ENCODE data around the gene MYH16.
"Not testable (repeated sequence)": the region's sequence is repeated elsewhere in the genome, so short reads cannot be mapped to it uniquely, and the experiment has no call there.

The MYH16 gene

DNA sequence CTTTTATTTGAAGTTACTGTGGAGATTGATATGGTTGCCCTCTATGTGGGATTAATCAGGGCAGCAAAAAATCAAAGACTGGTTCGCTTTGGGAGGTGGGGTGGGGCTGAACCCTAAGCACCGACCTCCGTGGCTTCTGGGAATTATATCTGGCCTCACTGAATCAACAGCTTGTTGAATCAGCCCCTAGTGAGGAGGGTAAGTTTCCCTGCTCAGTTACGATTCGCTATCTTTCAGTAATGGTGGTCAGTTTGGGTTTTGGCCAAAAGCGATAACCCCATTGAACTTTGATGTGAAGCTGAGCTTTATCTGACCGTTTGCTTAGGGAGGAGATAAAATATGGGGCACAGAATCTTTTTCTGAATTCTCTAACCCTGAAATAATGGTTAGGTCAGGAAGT is 36.5 kb downstream of the MYH16 start:
- no peak for DNase-seq

DNA sequence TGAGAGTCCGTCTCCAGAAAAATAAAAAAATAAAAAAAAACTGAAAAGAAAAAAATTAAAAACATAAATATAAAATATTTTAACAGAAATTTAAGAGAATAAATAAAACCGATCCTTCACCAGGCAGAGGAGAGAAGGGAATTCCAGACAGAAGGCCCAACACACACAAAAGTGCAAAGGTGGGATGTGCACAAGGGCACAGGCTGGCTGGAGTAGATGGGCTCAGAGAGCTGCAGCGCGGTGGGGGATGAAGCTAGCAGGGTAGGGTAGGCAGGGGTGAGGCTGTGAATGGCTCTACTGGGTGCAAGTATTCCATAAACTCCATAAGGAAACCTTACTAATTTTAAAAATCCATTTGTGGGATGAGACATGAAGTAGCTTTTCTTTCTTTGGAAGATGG is 37.4 kb downstream of the MYH16 start:
- no peak for DNase-seq

DNA sequence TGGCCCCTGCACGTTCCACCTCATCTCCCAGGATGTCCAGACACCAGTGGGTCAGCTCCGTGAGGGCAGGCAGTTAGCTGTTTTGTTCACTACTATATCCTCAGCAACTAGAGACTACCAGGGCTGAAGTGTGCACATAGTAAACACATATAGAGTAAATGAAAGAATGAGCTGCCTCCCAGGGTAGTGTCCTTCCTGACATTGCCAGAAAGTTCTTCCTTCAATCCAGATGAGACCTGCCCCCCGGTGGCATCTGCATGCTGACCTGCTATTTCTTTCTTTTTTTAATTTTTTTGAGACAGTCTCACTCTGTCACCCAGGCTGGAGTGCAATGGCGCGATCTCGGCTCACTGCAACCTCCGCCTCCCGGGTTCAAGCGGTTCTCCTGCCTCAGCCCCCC is 39.1 kb downstream of the MYH16 start:
- DNase-seq, result no peak

DNA sequence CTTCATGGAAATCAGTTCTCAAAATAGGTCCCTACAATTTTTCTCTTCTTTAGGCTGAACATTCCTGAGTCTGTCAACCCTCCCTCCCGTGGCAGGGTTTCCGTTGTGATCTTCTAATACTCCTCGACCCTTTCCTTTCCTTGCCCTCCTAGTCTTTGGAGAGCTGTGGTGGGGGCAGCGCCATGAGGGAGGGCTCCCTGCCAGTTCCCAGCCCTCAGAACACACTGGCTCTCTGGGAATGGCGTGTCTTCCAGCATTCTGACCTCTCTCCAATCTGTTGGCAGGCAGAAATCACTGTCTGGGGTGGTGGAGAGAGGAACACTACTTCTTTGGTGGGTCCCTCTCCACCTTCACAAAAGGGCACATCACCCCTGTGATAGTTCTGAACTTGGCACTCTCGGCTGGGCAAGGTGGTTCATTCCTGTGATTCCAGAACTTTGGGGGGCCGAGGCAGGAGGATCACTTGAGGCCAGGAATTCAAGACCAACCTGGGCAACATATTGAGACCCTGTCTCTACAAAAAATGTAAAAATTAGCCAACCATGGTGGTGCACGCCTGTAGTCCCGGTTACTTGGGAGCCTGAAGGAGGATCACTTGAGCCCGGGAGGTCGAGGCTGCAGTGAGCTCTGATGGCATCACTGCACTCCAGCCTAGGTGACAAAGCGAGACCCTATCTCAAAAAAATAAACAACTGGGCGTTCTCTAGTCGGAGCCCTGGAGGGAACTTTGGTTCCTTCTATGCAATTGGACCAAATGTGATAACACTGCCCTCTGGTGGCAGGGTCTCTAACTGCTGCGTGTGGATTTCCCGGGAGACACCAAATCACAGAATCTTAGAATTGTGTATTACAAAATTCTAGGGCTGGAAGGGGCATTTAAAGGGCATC is 39.9 kb downstream of the MYH16 start:
- peak; percentile 17 to 85 for DNase-seq

DNA sequence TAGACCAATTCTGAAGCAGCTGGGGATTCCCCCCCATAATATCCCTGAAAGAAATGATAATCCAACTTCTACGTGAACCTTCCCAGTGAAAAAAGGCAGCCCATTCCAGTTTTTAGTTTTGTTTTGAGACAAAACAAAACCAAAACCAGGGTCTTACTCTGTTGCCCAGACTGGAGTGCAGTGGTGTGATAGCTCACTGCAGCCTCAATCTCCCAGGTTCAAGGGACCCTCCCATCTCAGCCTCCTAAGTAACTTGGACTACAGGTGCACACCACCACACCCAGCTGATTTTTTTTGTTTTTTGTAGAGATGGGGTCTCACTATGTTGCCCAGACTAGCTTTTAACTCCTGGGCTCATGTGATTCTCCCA is 40.5 kb downstream of the MYH16 start:
- DNase-seq, result no peak

DNA sequence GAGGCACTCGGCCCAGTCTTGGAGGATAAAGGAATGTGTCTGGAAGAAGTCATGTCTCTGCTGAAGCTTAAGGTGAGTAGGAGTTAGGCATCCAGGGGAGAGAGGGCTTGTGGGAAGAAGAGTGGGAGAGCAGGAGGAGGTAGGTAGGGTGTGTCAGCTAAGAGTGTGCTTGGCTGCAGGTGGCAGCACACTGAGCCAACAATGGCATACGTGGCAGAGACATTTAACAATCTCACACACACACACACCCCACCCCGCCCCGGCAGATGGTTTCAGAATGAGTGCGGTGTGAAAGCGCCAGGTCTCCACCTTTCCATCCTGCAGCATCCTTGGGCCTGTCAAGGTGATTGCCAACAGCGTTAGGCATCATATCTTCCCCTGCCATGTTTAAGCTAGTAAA is 41.9 kb downstream of the MYH16 start:
- peak in 1 of 2 experiments; percentile 17 for DNase-seq

DNA sequence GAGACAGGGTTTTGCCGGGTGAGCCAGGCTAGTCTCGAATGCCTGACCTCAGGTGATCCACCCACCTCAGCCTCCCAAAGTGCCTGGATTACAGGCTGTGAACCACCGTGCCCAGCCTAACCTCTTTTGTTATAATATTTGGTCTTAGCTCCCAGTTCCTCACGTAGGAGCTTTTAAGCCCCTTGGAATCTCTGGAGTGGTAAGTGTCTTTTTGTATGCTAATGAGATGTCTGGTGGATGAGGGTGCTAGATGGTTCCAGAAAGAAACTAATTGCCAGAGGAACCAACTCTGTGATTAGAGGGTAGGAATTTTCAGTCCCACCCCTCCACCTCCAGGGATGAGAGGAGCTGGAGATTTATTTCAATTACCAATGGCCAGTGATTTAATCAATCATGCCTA is 47.7 kb downstream of the MYH16 start:
- DNase-seq, result no peak

DNA sequence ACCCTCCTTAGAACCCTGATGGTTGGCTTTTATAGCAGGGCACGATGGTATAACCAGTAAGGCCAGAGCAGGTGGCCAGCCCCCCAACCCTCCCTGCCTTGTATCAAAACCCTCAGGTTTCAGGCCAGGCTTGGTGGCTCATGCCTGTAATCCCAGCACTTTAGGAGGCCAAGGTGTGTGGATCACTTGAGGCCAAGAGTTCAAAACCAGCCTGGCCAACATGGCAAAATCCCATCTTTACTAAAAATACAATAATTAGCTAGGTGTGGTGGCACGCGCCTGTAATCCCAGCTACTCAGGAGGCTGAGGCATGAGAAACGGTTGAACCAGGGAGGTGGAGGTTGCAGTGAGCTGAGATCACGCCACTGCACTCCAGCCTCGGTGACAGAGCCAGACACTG is 50.0 kb downstream of the MYH16 start:
- not testable (repeated sequence) for DNase-seq

DNA sequence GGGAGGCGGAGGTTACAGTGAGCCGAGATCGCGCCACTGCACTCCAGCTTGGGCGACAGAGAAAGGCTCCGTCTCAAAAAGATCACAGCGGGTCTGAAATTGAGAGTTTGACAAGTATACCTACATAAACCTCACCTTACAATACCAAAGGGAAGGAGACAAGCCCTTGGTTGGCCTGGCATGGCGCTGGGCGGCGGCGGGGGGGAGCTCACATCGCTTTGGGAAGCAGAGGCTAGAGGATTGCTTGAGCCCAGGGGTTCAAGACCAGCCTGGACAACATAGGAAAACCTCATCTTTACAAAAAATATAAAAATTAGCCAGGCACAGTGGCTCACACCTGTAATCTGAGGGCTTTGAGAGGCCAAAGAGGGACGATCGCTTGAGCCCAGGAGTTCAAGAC is 51.9 kb downstream of the MYH16 start:
- no peak for DNase-seq

DNA sequence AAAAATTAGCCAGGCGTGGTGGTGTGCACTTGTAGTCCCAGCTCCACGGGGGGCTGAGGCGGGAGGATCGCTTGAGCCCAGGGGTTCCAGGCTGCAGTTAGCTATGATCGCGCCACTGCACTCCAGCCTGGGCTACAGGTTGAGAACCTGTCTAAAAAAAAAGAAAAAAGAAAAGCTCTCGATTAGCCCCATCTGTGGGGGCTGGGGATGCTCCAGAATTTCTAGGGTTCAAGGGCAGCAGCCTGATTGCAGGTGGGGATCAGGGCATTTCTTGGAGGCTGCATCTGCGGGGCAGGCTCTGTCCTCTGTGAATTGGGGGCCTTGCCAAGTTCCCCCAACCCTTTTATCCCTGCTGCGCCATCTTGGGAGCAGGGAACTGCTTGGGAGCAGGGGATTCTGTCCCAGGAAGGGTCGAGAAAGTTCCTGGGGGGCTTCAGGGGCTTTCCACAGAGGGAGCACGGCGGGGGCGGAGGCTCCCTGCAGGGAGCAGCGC is 52.4 kb downstream of the MYH16 start:
- peak in 1 of 2 experiments; percentile 37 for DNase-seq

DNA sequence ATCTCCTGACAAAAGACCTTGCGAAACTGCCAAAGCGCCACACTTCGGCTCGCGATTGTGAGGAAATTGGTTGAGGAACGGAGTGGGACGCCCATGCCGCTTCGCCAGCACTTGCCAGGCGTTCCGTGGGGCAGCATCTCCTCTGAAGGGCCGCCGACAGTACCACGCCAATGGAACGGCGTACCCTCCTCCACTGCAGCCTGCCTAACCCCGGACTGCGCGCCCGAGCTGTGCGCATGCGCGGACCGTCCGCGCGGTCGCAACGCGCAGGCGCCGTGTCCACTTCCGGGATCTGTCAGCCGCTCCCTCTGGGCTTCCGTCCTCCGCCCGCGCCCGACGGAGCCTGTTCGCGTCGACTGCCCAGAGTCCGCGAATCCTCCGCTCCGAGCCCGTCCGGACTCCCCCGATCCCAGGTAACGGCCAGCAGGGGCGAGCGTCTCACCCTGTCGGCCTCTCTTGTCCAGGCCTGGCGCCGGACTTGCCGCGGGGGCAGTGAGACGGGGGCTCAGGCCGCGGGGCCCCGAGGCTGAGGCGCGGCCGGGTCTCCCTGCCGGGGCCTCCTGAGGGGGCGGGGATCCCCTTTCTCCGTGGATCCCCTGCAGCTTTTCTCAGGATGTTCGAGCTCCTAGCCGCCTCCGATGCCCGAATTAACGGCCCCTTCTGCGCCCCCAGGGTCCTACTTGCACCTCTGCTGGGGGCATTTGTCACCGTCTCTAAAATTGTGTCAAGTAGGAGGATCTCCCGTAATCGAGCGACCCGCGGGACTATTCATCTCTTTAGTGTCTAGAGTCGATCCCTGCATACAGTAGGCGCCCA is 53.2 kb downstream of the MYH16 start, which contains the start of gene ARPC1A:
Gene ARPC1A (plus strand): TSS at position 307 of the 816 bp plus-strand sequence. CDS start 7,456 bp downstream, outside the sequence.
- DNase-seq, result peak; percentile 87 to 97

DNA sequence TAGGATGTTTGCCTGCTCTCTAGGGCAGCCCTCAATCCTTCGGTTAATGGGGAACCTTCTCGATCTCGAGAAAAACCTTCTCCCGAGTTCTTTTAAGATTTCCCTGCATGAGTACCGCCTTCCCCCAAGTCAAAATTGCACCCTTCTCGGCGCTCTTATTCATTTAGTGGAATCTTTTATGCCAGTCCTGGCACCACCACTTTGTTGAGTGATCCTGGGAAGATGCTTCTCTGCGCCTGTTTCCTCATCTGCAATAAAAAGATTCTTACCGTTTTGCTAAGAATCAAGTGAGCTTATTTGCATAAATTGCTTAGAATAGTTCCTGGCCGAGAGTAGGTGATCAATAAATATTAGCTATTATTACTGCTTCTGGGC is 53.8 kb downstream of the MYH16 start:
- no peak for DNase-seq

DNA sequence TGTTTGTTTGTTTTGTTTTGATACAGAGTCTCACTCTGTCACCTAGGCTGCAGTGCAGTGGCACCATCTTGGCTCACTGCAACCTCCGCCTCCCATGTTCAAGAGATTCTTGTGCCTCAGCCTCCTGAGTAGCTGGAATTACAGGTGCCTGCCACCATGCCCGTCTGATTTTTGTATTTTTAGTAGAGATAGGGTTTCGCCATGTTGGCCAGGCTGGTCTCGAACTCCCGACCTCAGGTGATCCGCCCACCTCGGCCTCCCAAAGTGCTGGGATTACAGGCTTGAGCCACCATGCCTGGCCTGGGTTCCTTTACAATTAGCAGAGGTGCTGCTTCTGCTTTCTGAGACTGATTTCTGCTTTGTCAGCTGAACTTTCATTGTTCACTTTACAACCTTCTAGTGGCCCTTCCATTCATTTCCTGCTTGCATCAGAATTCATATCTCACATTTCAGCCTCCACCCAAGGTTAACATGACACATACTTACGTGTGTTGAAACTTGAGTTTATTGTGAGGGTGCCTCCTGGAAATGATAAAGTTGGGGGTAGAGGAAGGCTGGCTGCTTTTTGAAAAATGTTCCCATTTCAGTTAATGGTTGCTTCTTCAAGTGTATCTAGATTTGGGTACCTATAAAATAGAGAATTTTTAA is 57.8 kb downstream of the MYH16 start:
- not testable (repeated sequence) for DNase-seq

DNA sequence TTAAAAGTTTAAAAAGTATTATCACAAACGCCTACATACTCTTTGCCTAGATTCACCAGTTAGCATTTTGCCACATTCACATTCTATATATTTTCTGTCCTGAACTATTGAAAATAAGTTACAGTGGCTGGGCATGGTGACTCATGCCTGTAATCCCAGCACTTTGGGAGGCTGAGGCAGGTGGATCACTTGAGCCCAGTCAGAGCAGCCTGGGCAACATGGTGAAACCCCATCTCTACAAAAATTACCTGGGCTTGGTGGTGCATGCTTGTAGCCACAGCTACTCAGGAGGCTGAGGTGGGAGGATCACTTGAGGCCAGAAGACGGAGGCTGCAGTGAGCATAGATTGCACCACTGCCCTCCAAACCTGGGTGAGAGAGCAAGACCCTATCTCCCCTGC is 58.4 kb downstream of the MYH16 start:
- no peak for DNase-seq

DNA sequence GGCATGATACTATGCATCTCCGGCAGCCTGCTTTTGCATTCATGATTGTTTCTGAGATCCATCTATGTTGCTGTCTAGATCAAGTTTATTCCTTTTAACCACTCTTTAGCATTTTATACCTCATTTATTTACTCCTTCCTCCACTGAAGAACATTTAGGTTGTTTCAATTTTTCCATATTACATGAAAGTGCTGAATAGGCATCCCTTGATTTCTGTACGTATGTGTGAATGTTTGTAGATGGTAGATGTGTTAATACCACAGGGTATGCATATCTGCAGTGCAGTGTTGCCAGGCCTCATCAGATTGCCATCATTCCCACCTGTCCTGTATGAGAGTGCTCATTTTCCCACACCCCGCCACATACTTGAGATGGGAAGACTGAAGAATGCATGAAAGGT is 67.0 kb downstream of the MYH16 start:
- no peak for DNase-seq

DNA sequence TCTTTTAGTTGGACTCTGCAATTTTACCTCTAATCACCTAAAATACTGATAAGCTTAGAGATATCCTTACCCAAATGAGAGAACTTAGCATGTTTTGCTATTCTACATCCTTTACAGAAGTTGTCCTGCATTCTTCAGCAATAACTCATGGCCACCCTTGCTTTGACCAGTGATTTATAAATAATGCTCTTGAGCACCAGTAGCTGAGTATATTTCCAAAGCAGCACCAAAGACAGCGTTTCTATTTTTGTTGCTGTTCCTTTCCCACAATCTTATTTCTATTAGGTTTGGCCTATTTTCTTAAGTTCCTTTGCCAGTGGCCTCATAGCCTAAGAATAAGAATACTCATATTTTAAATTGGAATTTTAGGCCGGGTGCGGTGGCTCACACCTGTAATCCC is 68.0 kb downstream of the MYH16 start:
- no peak for DNase-seq

DNA sequence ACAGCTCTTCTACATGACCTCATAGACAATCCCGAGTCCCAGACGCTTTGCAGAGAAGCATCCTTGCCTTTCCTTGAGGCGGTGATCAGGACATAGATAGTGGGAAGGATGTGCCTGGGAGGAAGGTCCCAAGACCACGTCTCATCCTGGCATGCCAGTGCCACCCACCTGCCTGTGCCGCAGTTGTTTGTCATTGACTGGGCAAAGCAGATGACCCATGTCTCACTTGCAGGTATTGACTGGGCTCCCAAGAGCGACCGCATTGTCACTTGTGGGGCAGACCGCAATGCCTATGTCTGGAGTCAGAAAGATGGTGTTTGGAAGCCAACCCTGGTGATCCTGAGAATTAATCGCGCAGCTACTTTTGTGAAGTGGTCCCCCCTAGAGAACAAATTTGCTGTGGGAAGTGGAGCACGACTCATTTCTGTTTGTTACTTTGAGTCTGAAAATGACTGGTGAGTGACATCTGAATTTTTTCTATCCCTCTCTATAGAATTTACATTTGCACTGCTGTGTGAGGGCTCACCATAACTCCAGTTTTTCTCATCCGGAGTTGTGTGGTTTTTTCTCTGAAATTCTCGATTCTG is 71.5 kb downstream of the MYH16 start:
- no peak for DNase-seq

DNA sequence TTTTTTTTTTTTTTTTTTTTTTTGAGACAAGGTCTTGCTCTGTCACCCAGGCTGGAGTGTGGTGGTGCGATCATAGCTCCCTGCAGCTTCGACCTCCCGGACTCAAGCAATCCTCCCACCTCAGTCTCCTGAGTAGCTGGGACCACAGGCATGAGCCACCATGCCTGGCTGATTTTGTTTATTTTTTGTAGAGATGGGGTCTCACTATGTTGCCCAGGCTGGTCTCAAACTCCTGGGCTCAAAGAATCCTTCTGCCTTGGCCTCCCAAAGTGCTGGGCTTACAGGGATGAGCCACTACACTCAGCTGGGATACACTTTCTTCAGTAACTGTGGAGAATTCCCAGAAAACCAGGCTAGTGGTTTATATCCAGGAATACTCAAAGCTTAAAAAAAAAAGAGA is 78.0 kb downstream of the MYH16 start:
- DNase-seq, result not testable (repeated sequence)

DNA sequence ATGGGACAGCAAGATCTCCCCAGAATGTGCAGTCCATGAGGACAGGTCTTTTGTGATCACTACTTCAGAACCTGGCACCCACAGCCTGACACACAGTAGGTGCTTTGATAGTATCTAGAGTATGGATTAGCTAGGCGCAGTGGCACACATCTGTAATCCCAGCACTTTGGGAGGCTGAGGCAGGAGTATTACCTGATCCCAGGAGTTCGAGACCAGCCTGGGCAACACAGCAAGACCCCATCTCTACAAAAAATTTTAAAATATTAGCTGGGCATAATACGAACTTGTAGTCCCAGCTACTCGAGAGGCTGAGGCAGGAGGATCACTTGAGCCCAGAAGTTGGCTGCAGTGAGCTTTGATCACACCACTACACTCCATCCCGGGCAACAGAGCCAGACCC is 79.6 kb downstream of the MYH16 start:
- DNase-seq, result no peak

DNA sequence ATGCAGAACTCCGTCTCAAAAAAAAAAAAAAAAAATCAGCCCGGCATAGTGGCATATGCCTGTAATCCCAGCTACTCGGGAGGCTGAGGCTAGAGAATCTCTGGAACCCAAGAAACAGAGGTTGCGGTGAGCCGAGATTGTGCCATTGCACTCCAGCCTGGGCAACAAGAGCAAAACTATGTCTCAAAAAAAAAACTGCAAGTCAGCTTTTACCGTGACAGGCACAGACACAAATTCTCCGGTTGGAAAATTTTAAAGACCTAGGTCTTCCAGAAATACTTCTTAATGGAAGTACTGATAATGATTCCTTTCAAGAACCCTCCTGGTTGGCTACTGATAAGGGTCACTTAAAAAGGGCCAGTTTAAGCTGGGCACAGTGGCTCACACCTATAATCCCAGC is 82.5 kb downstream of the MYH16 start:
- DNase-seq, result no peak

DNA sequence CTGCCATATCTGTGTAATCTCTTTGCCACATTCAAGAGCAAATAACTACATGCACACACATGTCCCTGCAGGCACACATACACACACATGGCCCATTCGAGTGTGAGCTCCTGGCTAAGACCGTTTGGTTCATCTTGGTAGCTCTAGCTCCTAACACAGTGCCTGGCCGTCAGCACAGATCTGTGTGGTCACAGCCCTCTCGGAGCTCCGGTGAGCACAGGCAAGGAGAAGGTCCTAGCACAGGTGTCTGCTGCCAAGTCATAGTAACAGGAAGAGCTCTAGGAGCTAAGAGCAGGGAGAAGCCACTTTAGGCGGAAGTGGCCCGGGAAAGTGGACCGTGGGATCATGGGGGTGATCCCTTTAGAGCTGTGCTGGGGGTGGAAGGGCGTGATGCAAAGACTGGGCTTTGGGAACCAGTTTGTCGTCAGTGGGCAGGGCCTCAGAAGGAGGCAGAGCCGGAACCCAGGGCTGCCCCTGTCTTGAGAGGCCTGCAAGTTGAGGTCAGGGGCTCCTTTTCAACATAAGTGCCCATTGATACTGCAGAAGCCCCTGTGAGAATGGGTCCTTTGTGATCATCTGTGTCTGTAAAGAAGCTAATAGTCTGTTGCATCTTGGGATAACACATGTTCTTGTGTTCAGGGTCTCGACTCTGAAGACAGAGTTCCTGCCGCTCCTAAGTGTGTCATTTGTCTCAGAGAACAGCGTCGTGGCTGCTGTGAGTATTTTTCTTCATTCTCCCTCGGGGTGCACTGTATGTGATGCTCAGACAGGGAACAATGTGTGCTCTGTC is 85.3 kb downstream of the MYH16 start:
- DNase-seq, result no peak

DNA sequence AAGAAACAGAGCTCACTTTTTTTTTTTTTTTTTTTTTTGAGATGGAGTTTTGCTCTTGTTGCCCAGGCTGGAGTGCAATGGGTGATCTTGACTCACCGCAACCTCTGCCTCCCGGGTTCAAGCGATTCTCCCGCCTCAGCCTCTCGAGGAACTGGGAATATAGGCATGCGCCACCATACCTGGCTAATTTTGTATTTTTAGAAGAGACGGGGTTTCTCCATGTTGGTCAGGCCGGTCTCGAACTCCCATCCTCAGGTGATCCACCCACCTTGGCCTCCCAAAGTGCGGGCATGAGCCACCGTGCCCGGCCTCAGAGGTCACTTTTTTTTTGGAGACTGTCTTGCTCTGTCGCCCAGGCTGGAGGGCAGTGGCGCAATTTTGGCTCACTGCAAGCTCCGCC is 85.9 kb downstream of the MYH16 start:
- DNase-seq, result not testable (repeated sequence)

Measured in NCI-H526 (cell line).